Measurements from ENCODE around the gene SELENOO. TPM values are rescaled to one million over a fixed set of nuclear protein-coding genes. Genes with fewer than 3 reads are reported as not detected.

SELENOO gene
- total and polyA plus RNA-seq, 12 donors: 9.6 to 29.8 (median 12.2) TPM

- no peaks in the 10 kb centered on the region for H3K27me3 ChIP-seq
- H3K4me1 ChIP-seq: peaks cover 13 to 31% (median 20%) of the 10 kb centered on the region in 9 donors
- DNase-seq: no peak
- H3K36me3 ChIP-seq: peaks cover 0 to 95% (median 40%) of the 10 kb centered on the region in 9 donors
- no peaks in the 10 kb centered on the region for H3K9me3 ChIP-seq
- TF ChIP-seq, protein P1, sequence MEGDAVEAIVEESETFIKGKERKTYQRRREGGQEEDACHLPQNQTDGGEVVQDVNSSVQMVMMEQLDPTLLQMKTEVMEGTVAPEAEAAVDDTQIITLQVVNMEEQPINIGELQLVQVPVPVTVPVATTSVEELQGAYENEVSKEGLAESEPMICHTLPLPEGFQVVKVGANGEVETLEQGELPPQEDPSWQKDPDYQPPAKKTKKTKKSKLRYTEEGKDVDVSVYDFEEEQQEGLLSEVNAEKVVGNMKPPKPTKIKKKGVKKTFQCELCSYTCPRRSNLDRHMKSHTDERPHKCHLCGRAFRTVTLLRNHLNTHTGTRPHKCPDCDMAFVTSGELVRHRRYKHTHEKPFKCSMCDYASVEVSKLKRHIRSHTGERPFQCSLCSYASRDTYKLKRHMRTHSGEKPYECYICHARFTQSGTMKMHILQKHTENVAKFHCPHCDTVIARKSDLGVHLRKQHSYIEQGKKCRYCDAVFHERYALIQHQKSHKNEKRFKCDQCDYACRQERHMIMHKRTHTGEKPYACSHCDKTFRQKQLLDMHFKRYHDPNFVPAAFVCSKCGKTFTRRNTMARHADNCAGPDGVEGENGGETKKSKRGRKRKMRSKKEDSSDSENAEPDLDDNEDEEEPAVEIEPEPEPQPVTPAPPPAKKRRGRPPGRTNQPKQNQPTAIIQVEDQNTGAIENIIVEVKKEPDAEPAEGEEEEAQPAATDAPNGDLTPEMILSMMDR (IDR thresholded peaks at IDR 0.05): no peak
- H3K4me3 ChIP-seq: no peak overlapping the region
- 87 to 93% methylated on average over 31 to 32 of the region's 32 CpGs for WGBS, 2 donors
- peak in 1 of 8 donors; percentile 8 for ATAC-seq
- intact Hi-C loops (cut with DNase I): loop anchor here in 3 of 10 donors (1.0 to 5.0 kb wide), 3 partner anchors 63 to 64 kb away; no protein-coding TSS in a partner anchor
- no peak overlapping the region for H3K27ac ChIP-seq
Measured at GRCh38 chr22:50210378-50211139, 9.7 kb downstream of the SELENOO start.

DNA sequence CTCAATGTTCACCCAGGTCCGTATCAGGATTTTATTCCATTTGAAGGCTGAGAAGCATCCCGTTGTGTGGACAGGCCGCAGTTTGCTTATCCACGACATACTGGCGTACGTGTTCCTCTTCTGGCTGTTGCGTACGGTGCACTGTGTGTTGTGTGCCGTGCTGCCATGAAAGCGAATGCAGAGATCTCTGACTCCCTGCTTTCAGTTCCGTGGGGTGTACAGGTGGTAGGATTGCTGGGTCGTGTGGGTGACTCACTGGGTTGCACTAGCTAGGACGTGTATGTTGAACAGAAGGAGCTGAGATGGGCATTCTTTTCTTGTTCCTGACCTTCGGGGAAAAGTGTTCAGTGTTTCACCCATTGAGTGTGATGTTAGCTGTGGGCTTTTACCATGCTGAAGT lies 10.3 kb downstream of the SELENOO start:
- WGBS, 2 donors: 87 to 91% methylated on average over 14 of the region's 14 CpGs

DNA sequence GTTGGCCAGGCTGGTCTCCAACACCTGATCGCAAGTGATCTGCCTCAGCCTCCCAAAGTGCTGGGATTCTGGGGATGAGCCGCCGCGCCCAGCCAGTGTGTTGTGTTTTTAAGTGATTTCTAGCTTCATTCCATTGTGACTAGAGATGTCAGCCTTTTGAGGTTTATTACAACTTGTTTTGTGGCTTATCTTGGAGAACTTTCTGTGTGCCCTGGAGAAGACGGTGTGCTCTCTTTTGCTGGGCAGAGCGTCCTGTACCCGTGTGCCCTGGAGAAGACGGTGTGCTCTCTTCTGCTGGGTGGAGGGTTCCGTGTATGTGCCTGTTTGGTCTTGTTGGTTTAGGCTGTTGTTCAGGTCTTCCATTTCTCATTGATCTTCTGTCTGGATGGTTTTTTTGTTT lies 12.5 kb downstream of the SELENOO start:
- intact Hi-C loops (cut with DNase I): loop anchor here in 1 of 10 donors (5.0 kb wide), 1 partner anchor 66 kb away; no protein-coding TSS in a partner anchor
- H3K36me3 ChIP-seq: peaks cover 7 to 95% (median 50%) of the 10 kb centered on the region in 9 donors
- H3K9me3 ChIP-seq: no peaks in the 10 kb centered on the region
- H3K27me3 ChIP-seq: no peaks in the 10 kb centered on the region
- no peak overlapping the region for H3K4me3 ChIP-seq
- DNase-seq: no peak
- no peak overlapping the region for H3K27ac ChIP-seq
- H3K4me1 ChIP-seq: peaks cover 0 to 15% (median 4%) of the 10 kb centered on the region in 9 donors
- 97 to 98% methylated on average over 9 of the region's 9 CpGs for WGBS, 2 donors
- ATAC-seq: no peak
- TF ChIP-seq, protein P1 (IDR thresholded peaks at IDR 0.05): no peak

More for the DNA sequence above, 10.3 kb downstream of the SELENOO start:
- intact Hi-C loops (cut with DNase I): loop anchor here in 2 of 10 donors (2.0 to 5.0 kb wide), 2 partner anchors 64 kb away; no protein-coding TSS in a partner anchor
- Histone ChIP-seq H3K27ac (no peak overlapping the region), H3K9me3 (no peaks in the 10 kb centered on the region), H3K27me3 (no peaks in the 10 kb centered on the region), H3K36me3 (peaks cover 0 to 95% (median 45%) of the 10 kb centered on the region in 9 donors), H3K4me3 (no peak overlapping the region), H3K4me1 (peaks cover 9 to 31% (median 14%) of the 10 kb centered on the region in 9 donors)
- DNase-seq: no peak
- TF ChIP-seq, protein P1 (IDR thresholded peaks at IDR 0.05): no peak
- no peak for ATAC-seq

GRCh38 chr22:50215297-50216054 lies 14.7 kb downstream of the SELENOO start:
- Histone ChIP-seq H3K27me3 (no peaks in the 10 kb centered on the region), H3K27ac (peak overlapping the region in 1 of 10 donors; percentile 48), H3K4me1 (peaks cover 0 to 15% (median 6%) of the 10 kb centered on the region in 9 donors), H3K36me3 (peaks cover 9 to 99% (median 54%) of the 10 kb centered on the region in 9 donors), H3K9me3 (no peaks in the 10 kb centered on the region), H3K4me3 (no peak overlapping the region)
- no peak for DNase-seq
- no peak for ATAC-seq
- TF ChIP-seq, protein P1 (IDR thresholded peaks at IDR 0.05): no peak
- intact Hi-C loops (cut with DNase I): loop anchor here in 1 of 10 donors (2.0 kb wide), 1 partner anchor 69 kb away; no protein-coding TSS in a partner anchor
- 75% methylated on average over 16 to 17 of the region's 17 CpGs for WGBS, 2 donors

All from heart right ventricle (tissue), 16 donors.